Hepatocyte (in vitro differentiated cells): ENCODE data around the gene JDP2. TPM values are rescaled to one million over a fixed set of nuclear protein-coding genes. Genes with fewer than 3 reads are reported as not detected.

Source experiments
- DNase-seq: peaks from one replicate; pipeline ENCODE4 v3.0.0-alpha.2; 2016; ENCODE audit warnings: low spot score
- H2AFZ ChIP-seq: fragments of 200-600 bp; sonication (generic); 2 replicates; pipeline ENCODE4 v1.6.0; 2016; ENCODE audit warnings: antibody characterized with exemption, mild to moderate bottlenecking
- H3K27ac ChIP-seq: fragments of 200-600 bp; sonication (generic); 2 replicates; pipeline ENCODE4 v1.5.1; 2016; ENCODE audit warnings: mild to moderate bottlenecking
- H3K27me3 ChIP-seq: fragments of 200-600 bp; sonication (generic); 2 replicates; pipeline ENCODE4 v1.6.1; 2016
- H3K36me3 ChIP-seq: fragments of 200-600 bp; sonication (generic); replicated peaks from 2 replicates; pipeline ENCODE4 v1.5.1; 2016; ENCODE audit warnings: low read depth; ENCODE audit not compliant: insufficient read depth
- H3K4me1 ChIP-seq: fragments of 200-600 bp; sonication (generic); 2 replicates; pipeline ENCODE4 v1.5.1; 2016; ENCODE audit warnings: mild to moderate bottlenecking, moderate library complexity; ENCODE audit not compliant: insufficient read depth
- H3K4me2 ChIP-seq: fragments of 200-600 bp; sonication (generic); 2 replicates; pipeline ENCODE4 v1.6.0; 2016
- H3K4me3 ChIP-seq: fragments of 200-600 bp; sonication (generic); 2 replicates; pipeline ENCODE4 v1.5.1; 2016; ENCODE audit warnings: mild to moderate bottlenecking
- H3K79me2 ChIP-seq: fragments of 200-600 bp; sonication (generic); 2 replicates; pipeline ENCODE4 v1.6.0; 2017; ENCODE audit warnings: mild to moderate bottlenecking
- H3K9me2 ChIP-seq: fragments of 200-600 bp; sonication (generic); replicated peaks from 2 replicates; pipeline ENCODE4 v1.6.0; 2017; ENCODE audit warnings: mild to moderate bottlenecking; ENCODE audit not compliant: insufficient read depth
- H3K9me3 ChIP-seq: fragments of 200-600 bp; sonication (generic); 2 replicates; pipeline ENCODE4 v1.5.1; 2016; ENCODE audit warnings: low read depth, mild to moderate bottlenecking
- H4K20me1 ChIP-seq: fragments of 200-600 bp; sonication (generic); 2 replicates; pipeline ENCODE4 v1.6.0; 2016; ENCODE audit warnings: mild to moderate bottlenecking; ENCODE audit not compliant: insufficient read depth, poor library complexity, severe bottlenecking
- EZH2 ChIP-seq: fragments of 200-600 bp; sonication (generic); IDR thresholded peaks from 2 replicates; pipeline ENCODE4 v1.6.1; 2016; ENCODE audit warnings: antibody characterized with exemption, mild to moderate bottlenecking, borderline replicate concordance
- EZH2phosphoT487 ChIP-seq: fragments of 200-600 bp; sonication (generic); IDR thresholded peaks from one replicate; pipeline ENCODE4 v1.6.1; 2018; ENCODE audit warnings: antibody characterized with exemption, mild to moderate bottlenecking, low read depth, moderate library complexity; ENCODE audit not compliant: unreplicated experiment, severe bottlenecking
- WGBS: methylation state at CpG from one replicate; pipeline ENCODE4 v1.1.6; 2016; ENCODE audit warnings: low lambda C conversion rate; ENCODE audit errors: missing lambda C conversion rate; 5-methylcytosine and 5-hydroxymethylcytosine counted together
- polyA plus RNA-seq: library from polyadenylated mRNA; unstranded; fragments of >200 nt; fragmentation: Nextera tagmentation; extraction: Ambion mirVana; gene quantifications from 2 replicates; pipeline ENCODE4 v1.2.1, GENCODE V29; 2016
- total RNA-seq: library from RNA; depleted of rRNA; stranded (reverse); fragments of >200 nt; gene quantifications from 2 replicates; pipeline ENCODE4 v1.2.3, GENCODE V29; 2014
- TF ChIP-seq, protein P1 (sequence below): fragments of 200-600 bp; sonication (generic); IDR thresholded peaks from 2 replicates; pipeline ENCODE4 v1.5.1; 2016; ENCODE audit warnings: antibody characterized with exemption, mild to moderate bottlenecking; ENCODE audit not compliant: poor library complexity

JDP2 gene
- total and polyA plus RNA-seq, 2 experiments from 2014 or later = 68.9 to 85.4 TPM

DNA sequence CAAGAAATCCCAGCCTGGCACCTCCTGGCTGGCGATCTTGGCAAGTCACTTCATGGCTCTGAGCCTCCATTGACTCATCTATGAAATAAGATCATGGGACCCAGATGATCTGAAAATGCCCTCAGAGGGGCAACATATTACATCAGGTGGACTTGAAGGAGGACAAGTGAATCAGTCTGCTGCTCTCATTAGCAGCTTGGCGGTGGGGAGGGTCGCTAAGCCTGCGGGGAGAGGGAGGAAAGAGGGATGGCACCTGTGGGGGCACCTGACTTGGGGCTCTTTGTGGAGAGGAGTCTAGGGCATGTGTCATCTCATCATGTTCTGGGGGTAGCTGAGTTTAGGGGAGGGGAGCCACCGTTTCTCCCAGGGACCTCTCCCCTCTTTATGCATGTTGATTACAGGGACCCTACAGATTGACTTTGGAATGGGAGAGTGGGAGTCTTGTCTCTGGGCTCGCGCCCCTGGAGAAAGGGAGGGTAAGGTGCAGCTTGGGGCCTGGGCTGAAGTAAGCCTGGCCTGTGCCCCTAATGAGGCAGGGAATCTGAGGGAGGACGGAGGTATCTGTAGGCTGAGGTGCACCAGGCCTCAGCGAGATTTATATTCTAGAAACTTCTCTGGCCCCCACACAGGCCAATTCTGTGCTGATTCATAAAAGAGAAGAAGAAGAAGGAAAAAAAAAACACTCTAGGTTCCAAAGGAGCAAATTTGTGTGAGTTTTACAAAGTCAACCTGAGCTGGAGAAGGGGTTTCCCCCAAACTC lies 65.2 kb downstream of the JDP2 start:
- WGBS = 96% methylated on average over 9 of the region's 9 CpGs
- H3K9me2 ChIP-seq = no peaks in the 10 kb centered on the region

DNA sequence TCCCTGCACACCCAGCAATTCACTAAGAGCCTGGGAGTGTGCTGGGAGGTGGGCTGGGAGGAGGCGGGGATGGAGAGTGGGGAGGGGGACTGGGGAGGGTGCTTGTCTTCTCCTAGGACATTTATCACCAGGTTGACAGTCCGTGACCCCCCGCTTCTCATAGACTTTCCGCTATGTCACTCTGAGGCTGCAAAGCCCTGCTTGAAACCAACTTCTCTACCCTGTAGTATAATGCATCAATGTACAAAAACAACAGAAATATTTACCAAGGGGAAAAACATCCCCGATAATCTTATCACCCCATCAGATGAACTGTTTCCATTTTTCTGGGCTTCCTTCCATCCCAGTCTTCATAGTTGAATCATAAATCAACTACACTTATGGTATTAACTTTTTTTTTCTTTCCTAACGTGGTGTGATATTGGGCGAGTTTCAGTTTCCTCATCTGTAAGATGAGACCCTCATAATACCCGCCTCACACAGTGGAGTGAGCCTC lies 65.8 kb downstream of the JDP2 start:
- no peak overlapping the region for H3K4me3 ChIP-seq
- TF ChIP-seq EZH2phosphoT487 = no peak
- TF ChIP-seq EZH2 = no peak
- H3K79me2 ChIP-seq = no peaks in the 10 kb centered on the region
- no peaks in the 10 kb centered on the region for H3K9me3 ChIP-seq
- 80% methylated on average over 8 of the region's 8 CpGs for WGBS
- no peak for DNase-seq
- no peaks in the 10 kb centered on the region for H3K9me2 ChIP-seq
- no peak overlapping the region for H2AFZ ChIP-seq
- H3K4me2 ChIP-seq = no peak overlapping the region
- H3K27me3 ChIP-seq = no peaks in the 10 kb centered on the region
- no peaks in the 10 kb centered on the region for H3K36me3 ChIP-seq
- H4K20me1 ChIP-seq = no peaks in the 10 kb centered on the region
- no peak overlapping the region for H3K27ac ChIP-seq
- H3K4me1 ChIP-seq = no peaks in the 10 kb centered on the region

More for the DNA sequence above, 65.2 kb downstream of the JDP2 start:
- no peaks in the 10 kb centered on the region for H3K4me1 ChIP-seq
- no peak for DNase-seq
- H2AFZ ChIP-seq = no peak overlapping the region
- no peak overlapping the region for H3K4me2 ChIP-seq
- no peaks in the 10 kb centered on the region for H4K20me1 ChIP-seq
- H3K36me3 ChIP-seq = no peaks in the 10 kb centered on the region
- H3K27me3 ChIP-seq = no peaks in the 10 kb centered on the region
- TF ChIP-seq EZH2 (no peak), EZH2phosphoT487 (no peak)
- TF ChIP-seq, protein P1, sequence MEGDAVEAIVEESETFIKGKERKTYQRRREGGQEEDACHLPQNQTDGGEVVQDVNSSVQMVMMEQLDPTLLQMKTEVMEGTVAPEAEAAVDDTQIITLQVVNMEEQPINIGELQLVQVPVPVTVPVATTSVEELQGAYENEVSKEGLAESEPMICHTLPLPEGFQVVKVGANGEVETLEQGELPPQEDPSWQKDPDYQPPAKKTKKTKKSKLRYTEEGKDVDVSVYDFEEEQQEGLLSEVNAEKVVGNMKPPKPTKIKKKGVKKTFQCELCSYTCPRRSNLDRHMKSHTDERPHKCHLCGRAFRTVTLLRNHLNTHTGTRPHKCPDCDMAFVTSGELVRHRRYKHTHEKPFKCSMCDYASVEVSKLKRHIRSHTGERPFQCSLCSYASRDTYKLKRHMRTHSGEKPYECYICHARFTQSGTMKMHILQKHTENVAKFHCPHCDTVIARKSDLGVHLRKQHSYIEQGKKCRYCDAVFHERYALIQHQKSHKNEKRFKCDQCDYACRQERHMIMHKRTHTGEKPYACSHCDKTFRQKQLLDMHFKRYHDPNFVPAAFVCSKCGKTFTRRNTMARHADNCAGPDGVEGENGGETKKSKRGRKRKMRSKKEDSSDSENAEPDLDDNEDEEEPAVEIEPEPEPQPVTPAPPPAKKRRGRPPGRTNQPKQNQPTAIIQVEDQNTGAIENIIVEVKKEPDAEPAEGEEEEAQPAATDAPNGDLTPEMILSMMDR = no peak
- no peaks in the 10 kb centered on the region for H3K9me3 ChIP-seq
- H3K4me3 ChIP-seq = no peak overlapping the region
- no peak overlapping the region for H3K27ac ChIP-seq
- H3K79me2 ChIP-seq = no peaks in the 10 kb centered on the region

DNA sequence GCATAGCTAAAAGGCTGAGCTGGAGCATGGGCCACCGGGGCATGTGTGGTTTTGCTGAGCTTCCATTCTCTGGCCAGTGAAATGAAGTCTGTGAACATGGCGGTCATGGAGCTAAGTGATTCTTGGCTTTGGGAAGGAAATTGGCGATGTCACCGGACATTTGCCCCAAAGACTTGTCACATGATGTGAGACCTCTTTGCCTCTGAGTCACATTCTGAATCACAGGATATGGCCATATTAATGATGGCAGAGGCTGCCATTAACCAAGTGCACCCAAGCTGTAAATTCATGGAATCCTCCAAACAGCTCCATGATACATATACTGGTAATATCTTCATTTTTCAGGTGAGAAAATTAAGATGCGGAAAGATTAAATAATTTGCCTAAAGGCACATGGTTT lies 67.1 kb downstream of the JDP2 start:
- Histone ChIP-seq H3K27me3 (no peaks in the 10 kb centered on the region), H3K9me2 (no peaks in the 10 kb centered on the region), H3K4me2 (no peak overlapping the region), H3K27ac (no peak overlapping the region), H3K36me3 (no peaks in the 10 kb centered on the region), H4K20me1 (no peaks in the 10 kb centered on the region), H3K4me3 (no peak overlapping the region), H2AFZ (no peak overlapping the region), H3K9me3 (no peaks in the 10 kb centered on the region), H3K4me1 (no peaks in the 10 kb centered on the region), H3K79me2 (no peaks in the 10 kb centered on the region)
- WGBS = 97% methylated on average over 5 of the region's 5 CpGs
- no peak for DNase-seq
- TF ChIP-seq, protein P1 = no peak
- TF ChIP-seq EZH2 (no peak), EZH2phosphoT487 (no peak)

- no peaks in the 10 kb centered on the region for H3K79me2 ChIP-seq
- TF ChIP-seq, protein P1 = no peak
- TF ChIP-seq EZH2 (no peak), EZH2phosphoT487 (no peak)
- H3K4me2 ChIP-seq = no peak overlapping the region
- WGBS = 88% methylated on average over 3 of the region's 3 CpGs
- H3K27me3 ChIP-seq = no peaks in the 10 kb centered on the region
- no peak for DNase-seq
- H3K27ac ChIP-seq = no peak overlapping the region
- no peak overlapping the region for H2AFZ ChIP-seq
- H4K20me1 ChIP-seq = no peaks in the 10 kb centered on the region
- no peaks in the 10 kb centered on the region for H3K9me3 ChIP-seq
- no peaks in the 10 kb centered on the region for H3K4me1 ChIP-seq
- no peaks in the 10 kb centered on the region for H3K36me3 ChIP-seq
- H3K9me2 ChIP-seq = no peaks in the 10 kb centered on the region
- H3K4me3 ChIP-seq = no peak overlapping the region
Observed at GRCh38 chr14:75495399-75495798, 67.6 kb downstream of the JDP2 start.
